GM12878 (cell line): ENCODE measurements around the gene F8A1.
"Not testable (repeated sequence)": the region's sequence is repeated elsewhere in the genome, so short reads cannot be mapped to it uniquely, and the experiment has no call there.

ENCODE experiments used
- NFXL1 ChIP-seq: fragments of 450-650 bp; IDR thresholded peaks from 2 replicates; pipeline ENCODE4 v1.6.1; 2017; ENCODE audit warnings: antibody characterized with exemption, mild to moderate bottlenecking, borderline replicate concordance
- POLR2A ChIP-seq: IDR thresholded peaks from 2 replicates; pipeline ENCODE4 v1.6.1; 2011; ENCODE audit warnings: low read depth, mild to moderate bottlenecking, low read length
- YY1 ChIP-seq: IDR thresholded peaks from 2 replicates; pipeline ENCODE4 v1.6.1; 2011; ENCODE audit warnings: low read depth, mild to moderate bottlenecking, low read length
- TF ChIP-seq, protein P1 (sequence below): fragments of 450-650 bp; IDR thresholded peaks from 2 replicates; pipeline ENCODE4 v1.6.1; 2017; ENCODE audit warnings: mild to moderate bottlenecking

DNA sequence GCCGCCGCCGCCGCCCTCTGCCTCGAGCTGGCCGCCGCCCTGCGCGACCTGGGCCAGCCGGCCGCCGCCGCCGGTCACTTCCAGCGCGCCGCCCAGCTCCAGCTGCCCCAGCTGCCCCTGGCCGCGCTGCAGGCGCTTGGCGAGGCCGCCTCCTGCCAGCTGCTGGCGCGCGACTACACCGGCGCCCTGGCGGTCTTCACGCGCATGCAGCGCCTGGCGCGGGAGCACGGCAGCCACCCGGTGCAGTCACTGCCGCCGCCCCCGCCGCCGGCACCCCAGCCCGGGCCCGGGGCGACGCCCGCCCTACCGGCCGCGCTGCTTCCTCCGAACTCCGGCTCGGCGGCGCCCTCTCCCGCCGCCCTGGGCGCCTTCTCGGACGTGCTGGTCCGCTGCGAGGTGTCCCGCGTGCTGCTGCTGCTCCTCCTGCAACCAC is 650 bp downstream of the F8A1 start:
- TF ChIP-seq NFXL1, YY1, POLR2A: not testable (repeated sequence)
- TF ChIP-seq, protein P1, sequence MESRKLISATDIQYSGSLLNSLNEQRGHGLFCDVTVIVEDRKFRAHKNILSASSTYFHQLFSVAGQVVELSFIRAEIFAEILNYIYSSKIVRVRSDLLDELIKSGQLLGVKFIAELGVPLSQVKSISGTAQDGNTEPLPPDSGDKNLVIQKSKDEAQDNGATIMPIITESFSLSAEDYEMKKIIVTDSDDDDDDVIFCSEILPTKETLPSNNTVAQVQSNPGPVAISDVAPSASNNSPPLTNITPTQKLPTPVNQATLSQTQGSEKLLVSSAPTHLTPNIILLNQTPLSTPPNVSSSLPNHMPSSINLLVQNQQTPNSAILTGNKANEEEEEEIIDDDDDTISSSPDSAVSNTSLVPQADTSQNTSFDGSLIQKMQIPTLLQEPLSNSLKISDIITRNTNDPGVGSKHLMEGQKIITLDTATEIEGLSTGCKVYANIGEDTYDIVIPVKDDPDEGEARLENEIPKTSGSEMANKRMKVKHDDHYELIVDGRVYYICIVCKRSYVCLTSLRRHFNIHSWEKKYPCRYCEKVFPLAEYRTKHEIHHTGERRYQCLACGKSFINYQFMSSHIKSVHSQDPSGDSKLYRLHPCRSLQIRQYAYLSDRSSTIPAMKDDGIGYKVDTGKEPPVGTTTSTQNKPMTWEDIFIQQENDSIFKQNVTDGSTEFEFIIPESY, result not testable (repeated sequence)
